Posterior vena cava (tissue), 2 donors: ENCODE results near the gene DDB1. TPM values are rescaled to one million over a fixed set of nuclear protein-coding genes. Genes with fewer than 3 reads are reported as not detected.

Experiments used
- DNase-seq: peaks from one replicate; pipeline ENCODE4 v3.0.0-alpha.2; 2020; ENCODE audit warnings: low spot score
- intact Hi-C, 2 donors: fragments of 100-400 bp; cut with DNase I; formaldehyde crosslinking; loops; one replicate each; pipeline versions ENCODE4 v1.14.1 to v1.14.2; 2022 to 2023
- total RNA-seq, 2 donors: library from RNA; stranded (reverse); fragmentation: NEBNext Ultra II Directional; extraction: Animal tissue kit (Norgen Biotek cat#: 25700); gene quantifications; one replicate each; pipeline ENCODE4 v1.2.1, GENCODE V29; 2021
- donor health status: DM: yes; HTN: yes; CAD: no.
- donor health status: DM: yes; HTN: yes; CAD: no.

Gene DDB1
- total RNA-seq, 2 donors from 2014 or later = 142 to 151 TPM

GRCh38 chr11:61338783-61339489, 6.0 kb upstream of the DDB1 start:
- DNase-seq = peak; percentile 82
- intact Hi-C loops = loop anchor here in 1 of 2 donors (2.0 kb wide), 1 partner anchor 46 kb away; no protein-coding TSS in a partner anchor

- peak; percentile 68 for DNase-seq
- intact Hi-C loops = loop anchor here (2.0 kb wide), 1 partner anchor 47 kb away; no protein-coding TSS in a partner anchor
Observed at GRCh38 chr11:61337706-61338470, 5.0 kb upstream of the DDB1 start.

- intact Hi-C loops = loop anchor here in 1 of 2 donors (2.0 kb wide), 1 partner anchor 48 kb away; no protein-coding TSS in a partner anchor
- peak; percentile 92 for DNase-seq
Observed at GRCh38 chr11:61336171-61336935, 3.4 kb upstream of the DDB1 start.

GRCh38 chr11:61335355-61335710, 2.4 kb upstream of the DDB1 start:
- DNase-seq = peak; percentile 35
- intact Hi-C loops = no loop called here

GRCh38 chr11:61334434-61335354, 1.8 kb upstream of the DDB1 start:
- DNase-seq = no peak
- intact Hi-C loops = no loop called here

- intact Hi-C loops = no loop called here
- DNase-seq = no peak
Observed at GRCh38 chr11:61333550-61334433, 887 bp upstream of the DDB1 start.

GRCh38 chr11:61332281-61332796, 566 bp downstream of the DDB1 start:
- intact Hi-C loops = no loop called here
- no peak for DNase-seq

- DNase-seq = no peak
- intact Hi-C loops = no loop called here
Observed at GRCh38 chr11:61331651-61332050, 1.3 kb downstream of the DDB1 start.

- intact Hi-C loops = no loop called here
- DNase-seq = no peak
Observed at GRCh38 chr11:61329871-61330270, 3.0 kb downstream of the DDB1 start.

GRCh38 chr11:61328351-61328750, 4.6 kb downstream of the DDB1 start:
- no peak for DNase-seq
- intact Hi-C loops = no loop called here

GRCh38 chr11:61327669-61328071, 5.2 kb downstream of the DDB1 start:
- DNase-seq = no peak
- intact Hi-C loops = no loop called here

GRCh38 chr11:61325649-61326414, 7.1 kb downstream of the DDB1 start:
- intact Hi-C loops = no loop called here
- no peak for DNase-seq

- intact Hi-C loops = no loop called here
Observed at GRCh38 chr11:61315260-61315659, 17.6 kb downstream of the DDB1 start.

GRCh38 chr11:61310749-61311148, 22.2 kb downstream of the DDB1 start:
- no peak for DNase-seq
- intact Hi-C loops = no loop called here

More at GRCh38 chr11:61315260-61315659, 17.6 kb downstream of the DDB1 start:
- no peak for DNase-seq

GRCh38 chr11:61309739-61310138, 23.2 kb downstream of the DDB1 start:
- intact Hi-C loops = no loop called here
- no peak for DNase-seq

- intact Hi-C loops = no loop called here
- DNase-seq = no peak
Observed at GRCh38 chr11:61309141-61309540, 23.8 kb downstream of the DDB1 start.

- intact Hi-C loops = no loop called here
- no peak for DNase-seq
Observed at GRCh38 chr11:61307354-61307753, 25.6 kb downstream of the DDB1 start.
